HG02623 (cell line): ENCODE data around the gene IFT27.
"Not testable (repeated sequence)": the region's sequence is repeated elsewhere in the genome, so short reads cannot be mapped to it uniquely, and the experiment has no call there.

Experiments
- ATAC-seq: cut with Tn5 transposase; IDR thresholded peaks from one replicate; pipeline ENCODE4 v1.9.1; 2021; ENCODE audit warnings: moderate library complexity; ENCODE audit not compliant: unreplicated experiment

The IFT27 gene

GRCh38 chr22:36746375-36746970, 29.4 kb downstream of the IFT27 start:
- ATAC-seq = no peak

GRCh38 chr22:36745301-36745995, 30.5 kb downstream of the IFT27 start:
- ATAC-seq = no peak

- no peak for ATAC-seq
Observed at GRCh38 chr22:36744791-36745190, 31.1 kb downstream of the IFT27 start.

- ATAC-seq = no peak
Observed at GRCh38 chr22:36744413-36744765, 31.5 kb downstream of the IFT27 start.

GRCh38 chr22:36743591-36744412, 32.1 kb downstream of the IFT27 start:
- ATAC-seq = no peak

- ATAC-seq = no peak
Observed at GRCh38 chr22:36743011-36743410, 32.9 kb downstream of the IFT27 start.

GRCh38 chr22:36741968-36742367, 34.0 kb downstream of the IFT27 start:
- ATAC-seq = no peak

- no peak for ATAC-seq
Observed at GRCh38 chr22:36741204-36741793, 34.6 kb downstream of the IFT27 start.

GRCh38 chr22:36740716-36741115, 35.2 kb downstream of the IFT27 start:
- no peak for ATAC-seq

GRCh38 chr22:36739185-36739584, 36.7 kb downstream of the IFT27 start:
- no peak for ATAC-seq

GRCh38 chr22:36738416-36739020, 37.4 kb downstream of the IFT27 start:
- no peak for ATAC-seq

- ATAC-seq = no peak
Observed at GRCh38 chr22:36737776-36738175, 38.1 kb downstream of the IFT27 start.

- no peak for ATAC-seq
Observed at GRCh38 chr22:36736701-36737320, 39.1 kb downstream of the IFT27 start.

- ATAC-seq = no peak
Observed at GRCh38 chr22:36734171-36735058, 41.5 kb downstream of the IFT27 start.

GRCh38 chr22:36733271-36733670, 42.6 kb downstream of the IFT27 start:
- no peak for ATAC-seq

GRCh38 chr22:36732609-36733008, 43.3 kb downstream of the IFT27 start:
- ATAC-seq = no peak

GRCh38 chr22:36731916-36732315, 44.0 kb downstream of the IFT27 start:
- ATAC-seq = no peak

- not testable (repeated sequence) for ATAC-seq
Observed at GRCh38 chr22:36731321-36731720, 44.6 kb downstream of the IFT27 start.

GRCh38 chr22:36730176-36730858, 45.6 kb downstream of the IFT27 start:
- ATAC-seq = no peak
